Smooth muscle cell (in vitro differentiated cells): Measurements from ENCODE around the gene ISM1. TPM values are rescaled to one million over a fixed set of nuclear protein-coding genes. Genes with fewer than 3 reads are reported as not detected.

Experiments
- DNase-seq: peaks from one replicate; lab custom pipeline; 2025; ENCODE audit not compliant: unreplicated experiment; lab: John Stamatoyannopoulos, UW
- H2AFZ ChIP-seq: fragments of 200-600 bp; sonication (generic); 2 replicates; pipeline ENCODE4 v1.6.0; 2016; ENCODE audit warnings: antibody characterized with exemption, low read depth, mild to moderate bottlenecking
- H3F3A ChIP-seq: fragments of 200-600 bp; sonication (generic); 2 replicates; pipeline ENCODE4 v1.6.0; 2017; ENCODE audit warnings: antibody characterized with exemption, low read depth
- H3K27ac ChIP-seq: fragments of 200-600 bp; sonication (generic); 2 replicates; pipeline ENCODE4 v1.5.1; 2016; ENCODE audit warnings: low read depth, mild to moderate bottlenecking
- H3K27me3 ChIP-seq: fragments of 200-600 bp; sonication (generic); 2 replicates; pipeline ENCODE4 v1.6.1; 2016; ENCODE audit warnings: low read depth, mild to moderate bottlenecking
- H3K36me3 ChIP-seq: fragments of 200-600 bp; sonication (generic); 2 replicates; pipeline ENCODE4 v1.5.1; 2016; ENCODE audit warnings: low read depth
- H3K4me1 ChIP-seq: fragments of 200-600 bp; sonication (generic); 2 replicates; pipeline ENCODE4 v1.5.1; 2016; ENCODE audit warnings: low read depth
- H3K4me2 ChIP-seq: fragments of 200-600 bp; sonication (generic); 2 replicates; pipeline ENCODE4 v1.6.0; 2016; ENCODE audit warnings: mild to moderate bottlenecking
- H3K4me3 ChIP-seq: fragments of 200-600 bp; sonication (generic); 2 replicates; pipeline ENCODE4 v1.5.1; 2016; ENCODE audit warnings: mild to moderate bottlenecking
- H3K79me2 ChIP-seq: fragments of 200-600 bp; sonication (generic); 2 replicates; pipeline ENCODE4 v1.6.0; 2016; ENCODE audit warnings: low read depth, mild to moderate bottlenecking
- H3K9ac ChIP-seq: fragments of 200-600 bp; sonication (generic); 2 replicates; pipeline ENCODE4 v1.6.0; 2016; ENCODE audit warnings: low read depth
- H3K9me3 ChIP-seq: fragments of 200-600 bp; sonication (generic); replicated peaks from 2 replicates; pipeline ENCODE4 v1.5.1; 2016; ENCODE audit warnings: low read depth
- H4K20me1 ChIP-seq: fragments of 200-600 bp; sonication (generic); 2 replicates; pipeline ENCODE4 v1.6.0; 2016; ENCODE audit warnings: low read depth
- WGBS: methylation state at CpG from one replicate; pipeline ENCODE4 v1.1.7; 2016; ENCODE audit warnings: low lambda C conversion rate; 5-methylcytosine and 5-hydroxymethylcytosine counted together
- polyA plus RNA-seq: library from polyadenylated mRNA; unstranded; fragments of >200 nt; fragmentation: Nextera tagmentation; extraction: Ambion mirVana; gene quantifications from 2 replicates; pipeline ENCODE4 v1.2.1, GENCODE V29; 2016
- total RNA-seq: library from RNA; depleted of rRNA; stranded (reverse); fragments of >200 nt; gene quantifications from 2 replicates; pipeline ENCODE4 v1.2.3, GENCODE V29; 2014
- TF ChIP-seq, protein P1 (sequence below): fragments of 200-600 bp; sonication (generic); IDR thresholded peaks from 2 replicates; pipeline ENCODE4 v1.5.1; 2017; ENCODE audit warnings: borderline replicate concordance, mild to moderate bottlenecking, antibody characterized with exemption; ENCODE audit not compliant: insufficient read depth, poor library complexity, severe bottlenecking

Gene ISM1
- total and polyA plus RNA-seq, 2 experiments from 2014 or later: 2.6 to 3.5 TPM

DNA sequence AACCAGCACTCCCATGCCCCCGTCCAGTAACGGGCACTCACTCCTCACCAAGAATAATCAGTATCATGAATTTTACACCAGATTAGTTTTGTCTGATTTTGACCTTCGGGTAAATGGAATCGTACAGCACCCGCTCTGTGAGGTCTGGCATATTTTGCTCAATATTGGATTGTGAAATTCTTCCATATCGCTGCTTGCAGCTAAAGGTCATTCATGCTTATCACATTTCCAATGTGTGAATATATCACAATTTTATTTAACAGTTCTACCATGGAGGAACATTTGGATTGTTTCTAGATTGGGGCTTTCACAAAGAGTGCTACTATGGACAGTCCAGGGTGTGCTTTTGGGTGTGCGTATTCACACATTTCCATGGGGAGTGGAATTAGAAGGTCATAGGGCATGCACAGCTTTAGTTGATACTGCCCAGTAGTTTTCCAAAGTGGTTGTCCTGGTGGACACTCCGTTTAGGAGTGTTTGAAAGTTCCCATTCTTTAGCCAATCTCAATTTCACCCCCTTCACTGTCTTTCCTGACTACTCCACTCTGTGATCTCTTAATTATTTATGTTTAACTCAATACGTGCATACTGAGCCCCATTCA is 86.6 kb downstream of the ISM1 start:
- no peak overlapping the region for H3K27ac ChIP-seq
- no peak for DNase-seq
- H3K4me2 ChIP-seq: no peak overlapping the region
- H3K4me3 ChIP-seq: no peak overlapping the region
- no peaks in the 10 kb centered on the region for H3K4me1 ChIP-seq
- no peaks in the 10 kb centered on the region for H3F3A ChIP-seq
- no peaks in the 10 kb centered on the region for H4K20me1 ChIP-seq
- no peaks in the 10 kb centered on the region for H3K36me3 ChIP-seq
- H3K9me3 ChIP-seq: no peaks in the 10 kb centered on the region
- no peak overlapping the region for H2AFZ ChIP-seq
- 84% methylated on average over 9 of the region's 9 CpGs for WGBS
- TF ChIP-seq, protein P1, sequence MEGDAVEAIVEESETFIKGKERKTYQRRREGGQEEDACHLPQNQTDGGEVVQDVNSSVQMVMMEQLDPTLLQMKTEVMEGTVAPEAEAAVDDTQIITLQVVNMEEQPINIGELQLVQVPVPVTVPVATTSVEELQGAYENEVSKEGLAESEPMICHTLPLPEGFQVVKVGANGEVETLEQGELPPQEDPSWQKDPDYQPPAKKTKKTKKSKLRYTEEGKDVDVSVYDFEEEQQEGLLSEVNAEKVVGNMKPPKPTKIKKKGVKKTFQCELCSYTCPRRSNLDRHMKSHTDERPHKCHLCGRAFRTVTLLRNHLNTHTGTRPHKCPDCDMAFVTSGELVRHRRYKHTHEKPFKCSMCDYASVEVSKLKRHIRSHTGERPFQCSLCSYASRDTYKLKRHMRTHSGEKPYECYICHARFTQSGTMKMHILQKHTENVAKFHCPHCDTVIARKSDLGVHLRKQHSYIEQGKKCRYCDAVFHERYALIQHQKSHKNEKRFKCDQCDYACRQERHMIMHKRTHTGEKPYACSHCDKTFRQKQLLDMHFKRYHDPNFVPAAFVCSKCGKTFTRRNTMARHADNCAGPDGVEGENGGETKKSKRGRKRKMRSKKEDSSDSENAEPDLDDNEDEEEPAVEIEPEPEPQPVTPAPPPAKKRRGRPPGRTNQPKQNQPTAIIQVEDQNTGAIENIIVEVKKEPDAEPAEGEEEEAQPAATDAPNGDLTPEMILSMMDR: no peak
- no peak overlapping the region for H3K9ac ChIP-seq
- no peaks in the 10 kb centered on the region for H3K27me3 ChIP-seq
- H3K79me2 ChIP-seq: no peaks in the 10 kb centered on the region

DNA sequence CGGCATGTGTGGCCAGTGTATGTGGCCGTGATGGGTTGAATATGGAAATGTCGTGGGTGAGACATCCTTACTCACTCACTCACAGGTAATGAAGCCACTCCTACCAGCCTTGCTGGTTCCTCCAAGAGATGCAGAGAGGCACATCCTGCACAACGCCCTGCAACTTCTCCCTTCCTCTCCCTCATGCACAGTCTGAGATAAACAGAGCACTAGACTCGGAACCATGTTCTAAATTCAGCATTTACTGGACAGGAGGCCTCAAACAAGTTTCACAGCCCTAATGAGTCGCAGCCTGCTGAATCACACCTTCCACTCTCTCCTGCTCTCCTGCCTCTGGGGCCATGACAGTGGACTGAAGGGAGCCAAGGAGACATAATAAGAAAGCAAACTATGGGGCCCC is 91.2 kb downstream of the ISM1 start:
- Histone ChIP-seq H3K9me3 (peaks cover 8% of the 10 kb centered on the region), H3K4me2 (no peak overlapping the region), H4K20me1 (no peaks in the 10 kb centered on the region), H3K36me3 (no peaks in the 10 kb centered on the region), H3K9ac (no peak overlapping the region), H3K27ac (no peak overlapping the region), H3K79me2 (no peaks in the 10 kb centered on the region), H3F3A (no peaks in the 10 kb centered on the region), H3K4me1 (no peaks in the 10 kb centered on the region), H2AFZ (no peak overlapping the region), H3K4me3 (no peak overlapping the region), H3K27me3 (no peaks in the 10 kb centered on the region)
- DNase-seq: no peak
- 81% methylated on average over 6 of the region's 6 CpGs for WGBS
- TF ChIP-seq, protein P1: no peak

DNA sequence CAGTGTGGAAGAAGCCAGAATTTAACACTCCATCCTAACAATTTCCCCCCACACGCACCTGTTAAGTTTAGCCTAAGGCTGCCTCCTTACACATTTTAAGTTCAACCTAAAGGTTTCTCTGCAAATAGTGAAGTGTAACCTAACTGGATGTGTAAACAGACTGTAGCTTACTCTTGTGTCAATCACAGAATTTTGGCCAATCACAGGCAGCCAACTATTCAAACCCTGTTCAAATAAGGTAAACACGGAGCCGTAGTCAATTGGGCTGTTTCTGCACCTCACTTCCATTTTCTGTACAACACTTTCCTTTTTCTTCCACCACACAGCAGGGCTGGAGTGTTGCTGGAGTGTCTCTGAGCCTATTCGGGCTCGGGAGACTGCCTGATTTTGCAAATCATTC is 92.1 kb downstream of the ISM1 start:
- H3K9me3 ChIP-seq: peaks cover 8% of the 10 kb centered on the region
- no peak for DNase-seq
- no peaks in the 10 kb centered on the region for H3F3A ChIP-seq
- no peak overlapping the region for H2AFZ ChIP-seq
- no peaks in the 10 kb centered on the region for H3K36me3 ChIP-seq
- no peak overlapping the region for H3K27ac ChIP-seq
- 94% methylated on average over 5 of the region's 5 CpGs for WGBS
- no peaks in the 10 kb centered on the region for H4K20me1 ChIP-seq
- H3K4me1 ChIP-seq: no peaks in the 10 kb centered on the region
- no peaks in the 10 kb centered on the region for H3K27me3 ChIP-seq
- no peak overlapping the region for H3K4me2 ChIP-seq
- H3K4me3 ChIP-seq: no peak overlapping the region
- no peaks in the 10 kb centered on the region for H3K79me2 ChIP-seq
- no peak overlapping the region for H3K9ac ChIP-seq
- TF ChIP-seq, protein P1: no peak

DNA sequence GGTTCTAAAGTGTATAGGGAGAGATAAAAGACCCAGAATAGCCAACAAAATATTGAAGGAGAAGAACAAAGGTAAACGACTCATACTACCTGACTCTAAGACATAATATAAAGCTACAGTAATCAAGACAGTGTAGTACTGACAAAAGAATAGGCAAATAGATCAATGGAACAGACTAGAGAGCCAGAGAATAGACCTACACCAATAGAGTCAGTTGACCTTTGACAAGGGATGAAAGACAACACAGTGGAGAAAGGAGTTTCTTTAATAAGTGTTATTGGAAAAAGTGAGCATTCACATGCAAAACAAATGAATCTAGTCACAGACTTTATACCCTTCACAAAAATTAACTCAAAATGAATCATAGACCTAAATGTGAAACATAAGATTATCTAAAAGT is 96.4 kb downstream of the ISM1 start:
- no peaks in the 10 kb centered on the region for H3F3A ChIP-seq
- no peak overlapping the region for H3K4me3 ChIP-seq
- peaks cover 3% of the 10 kb centered on the region for H3K4me1 ChIP-seq
- TF ChIP-seq, protein P1: no peak
- H3K36me3 ChIP-seq: no peaks in the 10 kb centered on the region
- H4K20me1 ChIP-seq: no peaks in the 10 kb centered on the region
- H2AFZ ChIP-seq: no peak overlapping the region
- no peak for DNase-seq
- no peak overlapping the region for H3K27ac ChIP-seq
- H3K27me3 ChIP-seq: no peaks in the 10 kb centered on the region
- H3K9me3 ChIP-seq: peaks cover 8% of the 10 kb centered on the region
- no peak overlapping the region for H3K9ac ChIP-seq
- 93% methylated on average over 1 of the region's 1 CpG for WGBS
- no peak overlapping the region for H3K4me2 ChIP-seq
- no peaks in the 10 kb centered on the region for H3K79me2 ChIP-seq
